Hepatocyte (in vitro differentiated cells): ENCODE measurements around the gene THSD7B.

Experiments
- EZH2 ChIP-seq: fragments of 200-600 bp; sonication (generic); IDR thresholded peaks from 2 replicates; pipeline ENCODE4 v1.6.1; 2016; ENCODE audit warnings: antibody characterized with exemption, mild to moderate bottlenecking, borderline replicate concordance
- EZH2phosphoT487 ChIP-seq: fragments of 200-600 bp; sonication (generic); IDR thresholded peaks from one replicate; pipeline ENCODE4 v1.6.1; 2018; ENCODE audit warnings: antibody characterized with exemption, mild to moderate bottlenecking, low read depth, moderate library complexity; ENCODE audit not compliant: unreplicated experiment, severe bottlenecking
- TF ChIP-seq, protein P1 (sequence below): fragments of 200-600 bp; sonication (generic); IDR thresholded peaks from 2 replicates; pipeline ENCODE4 v1.5.1; 2016; ENCODE audit warnings: antibody characterized with exemption, mild to moderate bottlenecking; ENCODE audit not compliant: poor library complexity

- TF ChIP-seq EZH2 = no peak
- TF ChIP-seq, protein P1, sequence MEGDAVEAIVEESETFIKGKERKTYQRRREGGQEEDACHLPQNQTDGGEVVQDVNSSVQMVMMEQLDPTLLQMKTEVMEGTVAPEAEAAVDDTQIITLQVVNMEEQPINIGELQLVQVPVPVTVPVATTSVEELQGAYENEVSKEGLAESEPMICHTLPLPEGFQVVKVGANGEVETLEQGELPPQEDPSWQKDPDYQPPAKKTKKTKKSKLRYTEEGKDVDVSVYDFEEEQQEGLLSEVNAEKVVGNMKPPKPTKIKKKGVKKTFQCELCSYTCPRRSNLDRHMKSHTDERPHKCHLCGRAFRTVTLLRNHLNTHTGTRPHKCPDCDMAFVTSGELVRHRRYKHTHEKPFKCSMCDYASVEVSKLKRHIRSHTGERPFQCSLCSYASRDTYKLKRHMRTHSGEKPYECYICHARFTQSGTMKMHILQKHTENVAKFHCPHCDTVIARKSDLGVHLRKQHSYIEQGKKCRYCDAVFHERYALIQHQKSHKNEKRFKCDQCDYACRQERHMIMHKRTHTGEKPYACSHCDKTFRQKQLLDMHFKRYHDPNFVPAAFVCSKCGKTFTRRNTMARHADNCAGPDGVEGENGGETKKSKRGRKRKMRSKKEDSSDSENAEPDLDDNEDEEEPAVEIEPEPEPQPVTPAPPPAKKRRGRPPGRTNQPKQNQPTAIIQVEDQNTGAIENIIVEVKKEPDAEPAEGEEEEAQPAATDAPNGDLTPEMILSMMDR = no peak
- no peak for TF ChIP-seq EZH2phosphoT487
These were observed 106.1 kb downstream of the THSD7B start for GRCh38 chr2:136871424-136871823.
